ENCODE results near the gene HOXA3. TPM values are rescaled to one million over a fixed set of nuclear protein-coding genes. Genes with fewer than 3 reads are reported as not detected.

The HOXA3 gene
- total RNA-seq, 1 experiment from 2014 or later: 9.2 TPM

DNA sequence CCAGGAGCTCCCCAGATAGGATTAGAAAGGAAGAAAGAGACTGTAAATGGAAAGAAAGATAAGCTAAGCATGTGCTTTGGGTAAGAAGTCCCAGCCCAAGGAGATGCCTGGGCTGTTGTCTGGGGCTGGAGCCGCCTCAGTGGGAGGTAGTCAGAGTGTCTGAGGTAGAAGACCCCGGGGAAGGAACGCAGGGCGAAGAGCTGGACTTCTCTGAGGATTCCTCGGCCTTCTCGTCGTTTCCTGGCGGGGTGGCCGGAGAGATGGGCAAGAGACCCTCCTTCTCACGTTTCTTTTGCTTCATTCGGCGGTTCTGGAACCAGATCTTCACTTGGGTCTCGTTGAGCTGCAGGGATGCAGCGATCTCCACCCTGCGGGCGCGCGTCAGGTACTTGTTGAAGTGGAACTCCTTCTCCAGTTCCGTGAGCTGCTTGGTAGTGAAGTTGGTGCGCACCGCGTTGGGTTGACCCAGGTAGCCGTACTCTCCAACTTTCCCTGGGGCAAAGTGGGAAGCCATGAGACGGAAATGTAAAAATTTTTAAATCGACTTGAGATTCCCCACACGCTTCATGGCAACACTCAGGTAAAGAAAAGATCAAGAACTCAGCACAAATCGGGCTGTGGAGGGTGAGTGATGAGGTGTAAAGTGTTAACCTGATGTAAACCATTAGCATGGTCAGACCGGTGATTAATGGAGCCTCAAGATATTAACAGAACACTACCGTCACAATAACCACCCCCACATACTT, 57.9 kb downstream of the HOXA3 start:
- no TSS peak for BruUV-seq (replicated peaks)
- no peaks in the 10 kb centered on the region for H3K36me3 ChIP-seq (ENCODE audit: control insufficient read depth in 1 of 2, insufficient read depth in 2 of 2, low read length in 2 of 2)
- H3K4me1 ChIP-seq (ENCODE audit: control insufficient read depth in 1 of 2, insufficient read depth in 2 of 2, low read length in 2 of 2): peaks cover 10 to 19% of the 10 kb centered on the region in 2 experiments; a peak in 3 of 4 replicates
- H2AFZ ChIP-seq (ENCODE audit: low read depth, low read length, poor library complexity, severe bottlenecking): no peak overlapping the region
- no peak overlapping the region for H3K4me3 ChIP-seq (replicated peaks in 1 of 2; ENCODE audit: low read depth in 1 of 2, low read length in 2 of 2)
- no peak overlapping the region for H3K27ac ChIP-seq (ENCODE audit: low read depth, low read length)
- POLR2A ChIA-PET: interaction anchor here (1.6 kb wide), 1 partner anchor 11 kb away, joined by 5 read pairs; no protein-coding TSS in a partner anchor
- RAD21 ChIA-PET (ENCODE audit: low non-redundant PET in 1 of 2, low total read pairs in 2 of 2, uncharacterized antibody in 2 of 2, unreplicated experiment in 2 of 2): no interaction called here
- no peak for ATAC-seq
- intact Hi-C loops (cut with micrococcal nuclease): no loop called here
- CTCF ChIA-PET: no interaction called here
- peak overlapping the region; percentile 79; the same call in 1 of the 2 replicates for H3K4me2 ChIP-seq (ENCODE audit: low read length)
- no peaks in the 10 kb centered on the region for H3K9me2 ChIP-seq (ENCODE audit: insufficient read depth)
- H4K20me1 ChIP-seq (ENCODE audit: insufficient read depth): no peaks in the 10 kb centered on the region
- peaks cover 25% of the 10 kb centered on the region for H3K79me2 ChIP-seq (ENCODE audit: insufficient read depth, low read length)
- H3K9ac ChIP-seq (ENCODE audit: low read length): no peak overlapping the region
- H3K9me3 ChIP-seq (ENCODE audit: control insufficient read depth in 1 of 2, insufficient read depth in 1 of 2, low read depth in 1 of 2, low read length in 2 of 2): no peaks in the 10 kb centered on the region
- TF ChIP-seq EZH2phosphoT487 (IDR thresholded peaks at IDR 0.05; ENCODE audit: borderline replicate concordance) (no peak), SP1 (IDR thresholded peaks at IDR 0.05; ENCODE audit: low read depth) (no peak), JUND (IDR thresholded peaks at IDR 0.05) (no peak), CEBPB (IDR thresholded peaks at IDR 0.05; ENCODE audit: low read depth) (no peak)
- no peak for DNase-seq (ENCODE audit: low read depth, low spot score)
- no peaks in the 10 kb centered on the region for H3K27me3 ChIP-seq (ENCODE audit: insufficient read depth, low read length)

DNA sequence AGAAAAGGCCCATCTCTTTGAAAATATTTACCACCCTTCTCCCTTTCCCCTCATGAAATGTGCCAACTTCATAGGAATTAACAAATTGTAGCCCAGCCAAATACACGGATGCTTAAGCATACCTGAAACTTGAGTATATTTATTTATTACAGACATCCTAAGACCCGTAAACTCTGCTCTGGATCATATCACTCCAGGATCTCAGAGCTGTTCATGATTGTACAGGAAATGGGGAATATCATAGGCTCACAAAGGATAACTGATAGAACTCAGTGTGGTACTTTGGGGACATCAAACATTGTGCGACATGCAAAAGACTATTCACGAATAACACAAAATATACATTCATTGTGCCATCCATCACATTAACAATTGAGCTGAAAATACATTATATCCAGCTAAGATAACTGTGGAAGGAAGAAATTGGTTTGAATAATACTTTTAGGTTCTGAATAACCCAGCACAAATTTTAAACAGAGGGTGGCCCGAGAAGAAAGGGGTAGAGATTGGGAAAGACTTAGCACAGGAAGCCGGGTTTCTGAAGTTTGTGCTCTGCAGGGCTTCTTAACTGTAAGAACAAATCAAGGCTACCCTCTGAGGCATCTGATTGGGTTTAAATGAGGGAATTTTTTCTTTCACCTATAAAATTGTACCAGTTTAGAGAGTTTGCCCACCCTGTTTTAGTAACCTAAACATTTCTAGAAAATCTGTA, 59.0 kb downstream of the HOXA3 start:
- POLR2A ChIA-PET: interaction anchor here (1.6 kb wide), 1 partner anchor 9 kb away, joined by 5 read pairs; no protein-coding TSS in a partner anchor
- Histone ChIP-seq H3K4me3 (replicated peaks in 1 of 2; ENCODE audit: low read depth in 1 of 2, low read length in 2 of 2) (no peak overlapping the region), H3K9me2 (ENCODE audit: insufficient read depth) (no peaks in the 10 kb centered on the region), H4K20me1 (ENCODE audit: insufficient read depth) (no peaks in the 10 kb centered on the region), H3K27ac (ENCODE audit: low read depth, low read length) (no peak overlapping the region), H3K4me2 (ENCODE audit: low read length) (no peak overlapping the region), H3K36me3 (ENCODE audit: control insufficient read depth in 1 of 2, insufficient read depth in 2 of 2, low read length in 2 of 2) (no peaks in the 10 kb centered on the region), H3K79me2 (ENCODE audit: insufficient read depth, low read length) (peaks cover 19% of the 10 kb centered on the region), H2AFZ (ENCODE audit: low read depth, low read length, poor library complexity, severe bottlenecking) (no peak overlapping the region), H3K9ac (ENCODE audit: low read length) (no peak overlapping the region), H3K27me3 (ENCODE audit: insufficient read depth, low read length) (no peaks in the 10 kb centered on the region), H3K4me1 (ENCODE audit: control insufficient read depth in 1 of 2, insufficient read depth in 2 of 2, low read length in 2 of 2) (peaks cover 10 to 19% of the 10 kb centered on the region in 2 experiments; a peak in 3 of 4 replicates), H3K9me3 (ENCODE audit: control insufficient read depth in 1 of 2, insufficient read depth in 1 of 2, low read depth in 1 of 2, low read length in 2 of 2) (no peaks in the 10 kb centered on the region)
- intact Hi-C loops (cut with micrococcal nuclease): no loop called here
- ATAC-seq: no peak
- TF ChIP-seq ELF1 (IDR thresholded peaks at IDR 0.05; ENCODE audit: borderline replicate concordance, low read depth) (no peak), POLR2A (IDR thresholded peaks at IDR 0.05; ENCODE audit: borderline replicate concordance, extremely low read depth, insufficient read depth, insufficient read length) (no peak), RAD21 (IDR thresholded peaks at IDR 0.05; ENCODE audit: low read depth) (no peak), SIN3A (IDR thresholded peaks at IDR 0.05; ENCODE audit: low read depth) (no peak), ZFX (IDR thresholded peaks at IDR 0.05) (no peak), CEBPB (IDR thresholded peaks at IDR 0.05; ENCODE audit: low read depth) (no peak), CBX3 (IDR thresholded peaks at IDR 0.05; ENCODE audit: low read depth) (no peak)
- TF ChIP-seq, protein P1, sequence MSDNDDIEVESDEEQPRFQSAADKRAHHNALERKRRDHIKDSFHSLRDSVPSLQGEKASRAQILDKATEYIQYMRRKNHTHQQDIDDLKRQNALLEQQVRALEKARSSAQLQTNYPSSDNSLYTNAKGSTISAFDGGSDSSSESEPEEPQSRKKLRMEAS (IDR thresholded peaks at IDR 0.05): no peak
- TF ChIP-seq, protein P2, sequence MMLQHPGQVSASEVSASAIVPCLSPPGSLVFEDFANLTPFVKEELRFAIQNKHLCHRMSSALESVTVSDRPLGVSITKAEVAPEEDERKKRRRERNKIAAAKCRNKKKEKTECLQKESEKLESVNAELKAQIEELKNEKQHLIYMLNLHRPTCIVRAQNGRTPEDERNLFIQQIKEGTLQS (IDR thresholded peaks at IDR 0.05): no peak
- RAD21 ChIA-PET (ENCODE audit: low non-redundant PET in 1 of 2, low total read pairs in 2 of 2, uncharacterized antibody in 2 of 2, unreplicated experiment in 2 of 2): no interaction called here
- CTCF ChIA-PET: interaction anchor here (0.6 kb wide), 1 partner anchor 47 kb away, joined by 3 read pairs; no protein-coding TSS in a partner anchor
- no peak for DNase-seq (ENCODE audit: low read depth, low spot score)
- no TSS peak for BruUV-seq (replicated peaks)

All from HCT116 (cell line).